GM04504 (cell line): ENCODE measurements around the gene NPC1.
"Not testable (repeated sequence)": the region's sequence is repeated elsewhere in the genome, so short reads cannot be mapped to it uniquely, and the experiment has no call there.

Experiments used
- DNase-seq: peaks from one replicate; pipeline ENCODE4 v3.0.0-alpha.2; 2012; ENCODE audit warnings: low read depth

Gene NPC1

GRCh38 chr18:23575309-23575651 is 11.0 kb downstream of the NPC1 start:
- no peak for DNase-seq

DNA sequence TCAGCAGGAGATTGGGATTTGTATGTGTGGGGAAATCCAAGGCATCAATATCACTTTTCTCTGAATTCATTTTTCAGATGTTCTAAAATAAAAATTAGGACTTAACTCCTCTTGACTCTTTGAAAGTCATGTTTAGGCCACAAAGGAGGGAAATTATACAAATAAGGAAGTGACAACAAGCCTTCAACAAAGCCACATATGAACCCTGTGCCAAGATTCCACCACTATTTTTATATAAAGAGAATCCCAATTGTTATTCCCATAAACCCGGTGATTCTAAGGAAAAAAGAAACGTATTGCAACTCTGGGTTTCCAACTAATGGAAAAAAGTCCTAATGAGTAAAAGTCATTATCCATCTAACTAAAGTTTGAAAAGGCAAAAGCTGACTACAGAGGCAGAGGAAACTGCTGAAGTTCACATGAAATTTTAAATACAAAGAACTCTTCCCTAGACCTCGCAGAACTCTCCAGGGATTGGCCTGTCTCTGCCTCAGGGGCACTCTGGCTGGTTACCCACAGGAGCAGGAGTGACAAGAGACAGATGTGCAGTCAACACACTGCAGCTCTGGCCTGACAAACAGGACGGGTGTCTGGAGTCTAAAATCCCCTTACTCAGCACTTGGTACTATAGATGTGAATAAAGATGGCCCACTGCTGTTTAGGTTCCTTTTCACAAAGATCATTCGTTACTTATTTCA is 11.5 kb downstream of the NPC1 start:
- no peak for DNase-seq

DNA sequence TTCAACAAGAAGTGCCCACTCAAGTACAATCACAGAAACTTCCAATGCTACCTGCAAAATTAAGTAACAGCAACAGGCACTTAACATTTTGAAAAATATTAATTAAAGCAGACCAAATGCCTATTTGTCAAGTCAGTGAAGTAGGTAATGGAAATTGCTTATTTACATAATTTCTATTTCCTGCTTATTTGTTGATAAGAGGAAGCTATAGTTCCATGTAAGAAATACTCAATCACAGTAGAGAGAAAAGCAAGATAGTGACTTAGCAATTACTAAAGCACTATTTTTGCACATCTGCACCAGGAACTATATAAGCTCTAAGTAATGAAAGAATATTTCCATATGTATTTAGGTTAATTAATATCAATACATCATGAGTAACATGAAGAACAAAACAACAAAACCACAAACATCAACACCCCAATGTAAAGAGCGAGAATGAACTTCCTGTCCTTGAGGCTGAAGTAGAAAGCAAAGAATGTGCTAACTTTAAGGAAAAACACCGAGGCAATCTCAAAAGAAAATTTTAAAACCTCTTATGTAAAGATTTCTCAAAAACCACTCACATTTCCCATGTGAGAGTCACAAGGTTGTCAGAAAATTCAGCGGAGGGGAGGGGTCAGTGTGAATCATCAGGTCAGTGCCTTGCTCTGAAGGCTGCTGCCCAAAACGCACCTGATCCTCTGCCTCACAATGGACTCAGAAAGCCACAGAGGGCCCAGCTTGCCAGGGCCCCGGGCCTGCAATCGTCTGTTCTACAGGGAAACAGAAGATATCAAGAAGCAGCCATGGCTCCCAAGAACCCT is 12.5 kb downstream of the NPC1 start:
- DNase-seq = no peak

- no peak for DNase-seq
Measured at GRCh38 chr18:23573020-23573419, 13.3 kb downstream of the NPC1 start.

GRCh38 chr18:23572570-23572969 is 13.7 kb downstream of the NPC1 start:
- DNase-seq = no peak

DNA sequence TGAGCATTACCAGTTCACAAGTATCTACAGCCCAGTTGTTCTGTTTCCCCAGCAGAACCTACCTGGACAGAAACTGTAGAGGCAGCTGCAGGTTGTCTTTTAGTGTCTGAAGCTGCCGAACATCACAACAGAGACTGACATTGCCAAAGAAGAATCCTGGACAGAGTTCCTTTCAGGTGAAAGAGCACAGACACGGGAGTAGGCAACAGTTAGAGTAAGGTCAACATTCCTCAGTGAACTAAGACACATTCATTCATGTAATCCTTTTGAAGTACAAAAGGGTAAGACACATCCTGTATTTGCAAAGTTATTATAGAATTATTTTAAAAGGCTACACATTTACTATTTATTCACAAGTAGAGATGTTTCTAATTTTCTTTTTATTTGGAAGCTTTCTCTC is 14.3 kb downstream of the NPC1 start:
- DNase-seq = no peak

- DNase-seq = no peak
Measured at GRCh38 chr18:23570912-23571504, 15.3 kb downstream of the NPC1 start.

GRCh38 chr18:23569299-23570063 is 16.8 kb downstream of the NPC1 start:
- no peak for DNase-seq

DNA sequence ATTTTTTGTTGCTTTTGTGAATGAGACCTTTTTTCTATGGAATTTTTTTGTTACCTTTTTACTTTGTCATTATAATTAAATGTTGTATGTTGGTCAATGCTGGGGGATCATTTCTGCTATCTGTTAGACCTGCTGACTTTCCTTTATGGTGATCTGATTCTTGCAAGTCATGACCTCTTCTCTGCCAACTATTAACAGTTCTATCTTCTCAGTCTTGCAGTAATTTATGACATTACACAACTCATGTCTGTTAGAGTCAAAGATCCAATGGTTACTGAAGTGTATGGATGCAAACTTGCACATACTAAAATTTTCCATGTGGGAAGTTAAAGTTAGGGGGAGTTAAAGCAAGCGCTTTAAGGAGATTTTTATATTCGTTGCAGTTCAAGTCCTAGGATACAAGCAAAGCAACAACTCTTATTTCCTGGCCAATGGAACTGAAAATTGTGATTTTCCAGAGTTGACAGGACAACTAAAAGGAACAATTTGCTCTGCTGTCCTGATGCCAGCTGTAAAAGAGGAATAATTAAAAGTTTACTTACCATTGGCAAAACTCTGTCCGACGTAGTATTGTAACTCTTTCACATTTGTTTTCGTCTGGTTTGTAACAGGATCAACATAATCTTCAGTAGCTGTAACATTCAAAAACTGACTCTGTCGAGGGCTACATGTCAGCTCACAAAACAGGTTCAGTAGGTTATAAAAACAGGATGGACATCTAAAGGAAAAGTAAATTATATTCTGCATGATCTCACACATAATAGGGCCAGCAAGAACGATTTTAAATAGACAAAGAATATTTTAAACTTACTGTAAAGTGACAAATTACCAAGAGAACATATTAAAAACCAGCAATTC is 17.8 kb downstream of the NPC1 start:
- no peak for DNase-seq

GRCh38 chr18:23567671-23568070 is 18.6 kb downstream of the NPC1 start:
- DNase-seq = no peak

DNA sequence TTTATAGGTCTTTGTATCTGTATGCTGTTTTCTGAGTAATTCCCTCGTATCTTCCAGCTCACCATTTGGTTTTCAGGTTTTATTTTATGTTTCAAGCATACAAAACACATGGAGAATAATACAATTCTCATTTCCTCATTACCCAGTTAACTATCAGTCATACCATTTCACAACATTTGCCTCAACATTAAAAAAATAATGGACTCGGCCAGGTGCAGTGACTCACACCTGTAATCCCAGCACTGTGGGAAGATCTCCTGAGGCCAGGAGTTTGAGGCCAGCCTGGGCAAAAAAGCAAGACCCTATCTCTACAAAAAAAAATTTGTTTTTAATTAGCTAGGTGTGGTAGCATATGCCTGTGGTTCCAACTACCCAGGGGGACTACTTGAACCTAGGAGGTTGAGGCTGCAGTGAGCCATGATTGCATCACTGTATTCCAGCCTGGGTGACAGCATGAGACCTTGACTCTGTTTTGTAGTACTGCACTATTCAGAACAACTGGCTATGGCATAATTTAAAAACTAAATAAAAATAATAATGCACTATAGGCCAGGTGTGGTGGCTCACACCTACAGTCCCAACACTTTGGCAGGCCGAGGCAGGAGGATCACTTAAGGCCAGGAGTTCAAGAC is 20.3 kb downstream of the NPC1 start:
- no peak for DNase-seq

- no peak for DNase-seq
Measured at GRCh38 chr18:23563377-23564043, 22.8 kb downstream of the NPC1 start.

DNA sequence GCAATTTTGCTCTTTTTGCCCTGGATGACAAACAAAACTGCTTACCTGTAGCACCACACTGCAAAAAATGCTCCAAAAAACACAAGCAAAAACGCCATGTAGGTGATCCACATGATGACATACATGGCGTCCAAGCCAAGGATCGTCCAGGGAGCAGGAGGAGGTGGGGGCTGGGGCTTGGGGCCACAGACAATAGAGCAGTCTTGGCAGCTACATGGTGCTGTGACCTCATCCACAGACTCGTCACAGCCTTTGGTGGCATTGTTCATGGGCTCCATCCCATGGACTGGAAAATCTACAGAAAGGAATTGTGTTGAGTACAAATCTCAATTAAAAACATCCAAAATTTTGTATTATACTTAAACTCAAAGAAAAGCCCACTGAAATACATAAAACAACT is 26.1 kb downstream of the NPC1 start:
- no peak for DNase-seq

- not testable (repeated sequence) for DNase-seq
Measured at GRCh38 chr18:23557511-23557910, 28.8 kb downstream of the NPC1 start.

DNA sequence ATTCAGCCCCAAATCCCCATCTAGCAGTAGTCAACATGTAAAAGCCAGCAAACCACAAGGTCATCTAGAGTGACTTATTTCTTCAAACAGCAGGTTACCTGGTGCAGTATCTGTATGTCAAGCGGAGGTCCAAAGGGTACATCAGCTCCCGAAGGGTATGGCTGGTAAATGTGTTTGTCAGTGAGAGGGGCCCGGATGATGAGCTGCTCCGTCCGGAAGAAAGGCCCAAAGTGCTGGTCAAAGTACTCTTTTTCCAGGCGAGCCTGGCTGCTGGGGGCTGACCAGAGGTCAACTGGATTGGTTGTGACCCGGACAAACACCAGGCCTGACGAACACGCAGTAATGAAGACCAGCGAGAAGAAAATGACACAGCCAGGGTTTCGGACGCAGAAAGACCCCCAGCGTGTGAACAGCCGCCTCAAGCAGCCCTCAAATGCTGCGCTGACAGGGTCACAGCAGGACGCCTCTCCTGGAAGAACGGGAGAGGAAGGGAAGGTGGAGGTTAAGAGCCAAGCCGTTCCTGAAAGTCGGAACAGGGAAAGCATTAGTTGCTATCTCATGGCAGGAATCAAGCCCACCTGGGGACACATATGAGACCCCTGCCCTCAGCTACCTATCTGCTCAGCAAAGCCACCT is 30.0 kb downstream of the NPC1 start:
- DNase-seq = no peak

- DNase-seq = no peak
Measured at GRCh38 chr18:23553887-23554286, 32.4 kb downstream of the NPC1 start.

DNA sequence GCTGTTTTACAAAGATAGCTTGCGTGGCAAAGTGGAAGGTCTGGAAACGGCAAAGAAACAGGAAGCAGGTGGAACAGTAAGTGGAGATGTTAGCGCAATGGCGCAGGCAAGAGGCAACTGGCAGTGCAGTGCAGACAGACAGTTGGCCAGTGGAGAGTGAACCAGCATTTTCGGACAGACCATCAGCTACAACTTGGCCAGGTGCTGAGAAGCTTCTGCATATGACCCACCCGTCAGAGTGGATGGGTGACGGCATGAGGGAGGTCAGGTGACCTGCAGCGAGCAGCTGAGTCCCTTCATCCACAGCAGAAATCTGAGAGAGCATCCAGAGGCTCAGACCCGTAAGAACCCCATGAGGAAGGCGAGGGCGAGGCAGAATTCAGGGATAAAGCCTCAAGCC is 33.8 kb downstream of the NPC1 start:
- no peak for DNase-seq

- DNase-seq = no peak
Measured at GRCh38 chr18:23551978-23552377, 34.3 kb downstream of the NPC1 start.

- DNase-seq = no peak
Measured at GRCh38 chr18:23550898-23551297, 35.4 kb downstream of the NPC1 start.

GRCh38 chr18:23548719-23549118 is 37.6 kb downstream of the NPC1 start:
- no peak for DNase-seq
